Fibroblast of lung (primary cell): ENCODE data around the gene BFSP2. TPM values are rescaled to one million over a fixed set of nuclear protein-coding genes. Genes with fewer than 3 reads are reported as not detected.
"Not testable (repeated sequence)": the region's sequence is repeated elsewhere in the genome, so short reads cannot be mapped to it uniquely, and the experiment has no call there.

Source experiments
- DNase-seq, 2 donors: peaks; one replicate each; pipeline versions ENCODE4 v3.0.0 to v3.0.0-alpha.2; 2010; ENCODE audit warnings: low read depth in 2 of 2
- H2AFZ ChIP-seq: 2 replicates; pipeline ENCODE4 v1.5.1; 2012; ENCODE audit warnings: low read length, control low read depth, inconsistent platforms
- H3K27ac ChIP-seq: 2 replicates; pipeline ENCODE4 v1.5.1; 2011; ENCODE audit warnings: low read length, control low read depth; ENCODE audit not compliant: insufficient read depth
- H3K27me3 ChIP-seq: 2 replicates; pipeline ENCODE4 v1.5.1; 2011; ENCODE audit warnings: mild to moderate bottlenecking, low read length; ENCODE audit not compliant: control insufficient read depth, insufficient read depth
- H3K36me3 ChIP-seq: 2 replicates; pipeline ENCODE4 v1.5.1; 2011; ENCODE audit warnings: low read length; ENCODE audit not compliant: control insufficient read depth, insufficient read depth
- H3K4me1 ChIP-seq: 2 replicates; pipeline ENCODE4 v1.5.1; 2011; ENCODE audit warnings: low read length; ENCODE audit not compliant: control insufficient read depth, insufficient read depth; ENCODE audit errors: extremely low read depth
- H3K4me2 ChIP-seq: 2 replicates; pipeline ENCODE4 v1.5.1; 2011; ENCODE audit warnings: low read length, control low read depth; ENCODE audit not compliant: insufficient read depth; ENCODE audit errors: extremely low read depth
- H3K4me3 ChIP-seq, 4 experiments: fragments of 200-600 bp in 1 of 4; sonication (generic) in 1 of 4; replicated peaks in 1 of 4; 2 replicates each; pipeline ENCODE4 v1.5.1; 2011 to 2016; ENCODE audit warnings: low read length in 4 of 4, low read depth in 3 of 4, mild to moderate bottlenecking in 3 of 4, control low read depth in 2 of 4, inconsistent platforms in 1 of 4, mixed read lengths in 1 of 4; ENCODE audit not compliant: insufficient read depth in 1 of 4; ENCODE audit errors: control extremely low read depth in 1 of 4
- H3K79me2 ChIP-seq: 2 replicates; pipeline ENCODE4 v1.5.1; 2012; ENCODE audit warnings: mild to moderate bottlenecking, low read length, inconsistent platforms; ENCODE audit not compliant: control insufficient read depth, insufficient read depth
- H3K9ac ChIP-seq: 2 replicates; pipeline ENCODE4 v1.5.1; 2011; ENCODE audit warnings: mild to moderate bottlenecking, low read length, control low read depth; ENCODE audit not compliant: insufficient read depth
- H3K9me3 ChIP-seq: 2 replicates; pipeline ENCODE4 v1.5.1; 2012; ENCODE audit warnings: low read depth, low read length; ENCODE audit not compliant: control insufficient read depth, insufficient read depth
- H4K20me1 ChIP-seq: 2 replicates; pipeline ENCODE4 v1.5.1; 2011; ENCODE audit warnings: low read length; ENCODE audit not compliant: control insufficient read depth, insufficient read depth; ENCODE audit errors: extremely low read depth
- CTCF ChIP-seq, 2 donors: IDR thresholded peaks in 1 of 2; conservative IDR thresholded peaks in 1 of 2; 1 replicate in 1 of 2; 2 replicates in 1 of 2; pipeline ENCODE4 v1.5.1; 2011 to 2012; ENCODE audit warnings: low read length in 2 of 2, control low read depth in 1 of 2, inconsistent platforms in 1 of 2, low read depth in 1 of 2, mild to moderate bottlenecking in 1 of 2
- EZH2 ChIP-seq: IDR thresholded peaks from 2 replicates; pipeline ENCODE4 v1.5.1; 2012; ENCODE audit warnings: low read length, control low read depth, mild to moderate bottlenecking; ENCODE audit errors: missing control alignments
- polyA plus RNA-seq, 2 donors: library from polyadenylated mRNA; depleted of rRNA in 1 of 2; stranded (reverse) in 1 of 2; unstranded in 1 of 2; fragments of >200 nt; gene quantifications; 2 replicates each; pipeline ENCODE4 v1.2.1, GENCODE V29; 2011 to 2012; ENCODE audit warnings: missing spikeins in 1 of 2
- total RNA-seq: library from RNA; depleted of rRNA; stranded (reverse); fragments of >200 nt; gene quantifications from 2 replicates; pipeline ENCODE4 v1.2.1, GENCODE V29; 2014

The BFSP2 gene
- total and polyA plus RNA-seq, 2 donors (not counting 1 experiment from before 2014, with no cell fraction given): not detected

GRCh38 chr3:133514418-133514817, 114.6 kb downstream of the BFSP2 start:
- no peak for DNase-seq
- Histone ChIP-seq H3K79me2 (no peaks in the 10 kb centered on the region), H3K4me3 (no peak overlapping the region), H3K4me1 (no peaks in the 10 kb centered on the region), H2AFZ (no peak overlapping the region), H3K9me3 (no peaks in the 10 kb centered on the region), H3K4me2 (no peak overlapping the region), H3K27ac (no peak overlapping the region), H3K9ac (no peak overlapping the region), H3K36me3 (no peaks in the 10 kb centered on the region), H3K27me3 (no peaks in the 10 kb centered on the region), H4K20me1 (no peaks in the 10 kb centered on the region)
- TF ChIP-seq CTCF (conservative IDR thresholded peaks at IDR 0.05 in 1 of 2, IDR thresholded peaks at IDR 0.05 in 1 of 2; ENCODE audit: low read depth in 1 of 2, low read length in 2 of 2): no peak
- no peak for TF ChIP-seq EZH2

DNA sequence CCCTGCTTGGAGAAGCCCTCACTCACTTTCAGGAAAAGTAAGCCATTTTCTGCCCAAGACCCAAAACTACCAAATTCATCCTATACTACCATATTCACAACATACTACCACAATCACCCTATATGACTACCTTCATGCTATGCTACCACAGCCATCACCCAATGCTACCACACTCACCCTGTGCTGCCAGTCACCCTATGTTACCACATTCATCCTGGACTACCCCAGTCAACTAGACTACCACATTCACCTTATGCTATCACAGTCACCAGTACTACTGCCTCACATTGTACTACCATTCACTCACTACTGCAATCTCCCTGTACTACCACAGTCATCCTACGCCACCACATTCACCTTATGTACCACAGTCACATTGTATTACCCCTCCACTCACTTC, 115.3 kb downstream of the BFSP2 start:
- H3K27ac ChIP-seq: no peak overlapping the region
- H3K9me3 ChIP-seq: no peaks in the 10 kb centered on the region
- H3K36me3 ChIP-seq: no peaks in the 10 kb centered on the region
- H3K79me2 ChIP-seq: no peaks in the 10 kb centered on the region
- no peak for TF ChIP-seq CTCF (conservative IDR thresholded peaks at IDR 0.05 in 1 of 2, IDR thresholded peaks at IDR 0.05 in 1 of 2; ENCODE audit: low read depth in 1 of 2, low read length in 2 of 2)
- no peak for TF ChIP-seq EZH2
- no peak overlapping the region for H3K4me3 ChIP-seq
- H3K9ac ChIP-seq: no peak overlapping the region
- no peak overlapping the region for H2AFZ ChIP-seq
- no peaks in the 10 kb centered on the region for H4K20me1 ChIP-seq
- H3K4me1 ChIP-seq: no peaks in the 10 kb centered on the region
- H3K27me3 ChIP-seq: no peaks in the 10 kb centered on the region
- no peak for DNase-seq
- H3K4me2 ChIP-seq: no peak overlapping the region

DNA sequence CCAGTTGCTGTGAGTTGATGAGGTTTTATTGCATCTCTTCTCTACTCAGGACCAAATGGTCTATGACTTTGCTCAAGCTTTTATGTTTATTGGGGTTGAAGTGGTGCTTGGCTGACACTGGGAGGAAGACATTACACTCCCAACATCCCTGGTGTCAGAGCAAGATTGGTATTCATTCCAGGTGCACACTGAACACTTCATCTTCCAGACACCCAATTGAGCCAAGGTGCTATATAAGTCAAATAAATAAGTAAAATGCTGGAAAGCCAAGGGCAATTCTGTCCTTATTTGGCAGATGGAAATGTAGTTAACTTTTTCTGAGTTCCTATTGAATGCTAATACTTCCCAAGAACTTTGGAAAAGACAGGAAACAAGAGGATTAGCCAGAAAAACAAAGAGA, 120.4 kb downstream of the BFSP2 start:
- no peak for DNase-seq
- H3K79me2 ChIP-seq: no peaks in the 10 kb centered on the region
- no peaks in the 10 kb centered on the region for H3K9me3 ChIP-seq
- H3K9ac ChIP-seq: no peak overlapping the region
- H3K4me1 ChIP-seq: no peaks in the 10 kb centered on the region
- H3K4me2 ChIP-seq: no peak overlapping the region
- TF ChIP-seq EZH2 (no peak), CTCF (conservative IDR thresholded peaks at IDR 0.05 in 1 of 2, IDR thresholded peaks at IDR 0.05 in 1 of 2; ENCODE audit: low read depth in 1 of 2, low read length in 2 of 2) (no peak)
- no peak overlapping the region for H2AFZ ChIP-seq
- no peak overlapping the region for H3K27ac ChIP-seq
- no peaks in the 10 kb centered on the region for H3K27me3 ChIP-seq
- no peak overlapping the region for H3K4me3 ChIP-seq
- no peaks in the 10 kb centered on the region for H3K36me3 ChIP-seq
- no peaks in the 10 kb centered on the region for H4K20me1 ChIP-seq

DNA sequence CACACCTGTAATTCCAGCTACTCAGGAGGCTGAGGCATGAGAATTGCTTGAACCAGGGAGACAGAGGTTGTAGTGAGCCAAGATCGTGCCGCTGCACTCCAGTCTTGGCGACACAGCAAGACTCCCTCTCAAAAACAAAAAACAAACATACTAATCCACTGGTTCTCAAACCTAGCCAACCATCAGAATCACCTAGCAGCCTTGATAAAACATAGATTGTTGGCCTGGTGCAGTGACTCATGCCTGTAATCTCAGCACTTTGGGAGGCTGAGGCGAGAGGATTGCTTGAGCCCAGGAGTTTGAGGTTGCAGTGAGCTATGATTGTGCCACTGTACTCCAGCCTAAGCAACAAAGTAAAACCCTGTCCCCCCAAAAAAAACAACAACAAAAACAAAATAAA, 121.1 kb downstream of the BFSP2 start:
- not testable (repeated sequence) for H3K27me3 ChIP-seq, H3K9ac ChIP-seq, H3K79me2 ChIP-seq, H3K4me3 ChIP-seq, H3K4me1 ChIP-seq, DNase-seq, H3K27ac ChIP-seq, H4K20me1 ChIP-seq, H3K4me2 ChIP-seq, H3K36me3 ChIP-seq, H3K9me3 ChIP-seq, H2AFZ ChIP-seq
